Measurements from ENCODE around the gene HS6ST2. TPM values are rescaled to one million over a fixed set of nuclear protein-coding genes. Genes with fewer than 3 reads are reported as not detected.

The HS6ST2 gene
- total RNA-seq, 1 donor from 2014 or later: 0.30 TPM

- Mint-ChIP-seq H3K4me1 (ENCODE audit: low read depth) (no peaks in the 10 kb centered on the region), H3K27ac (no peak overlapping the region), H3K27me3 (ENCODE audit: low read depth) (no peaks in the 10 kb centered on the region), H3K9me3 (no peaks in the 10 kb centered on the region), H3K4me3 (ENCODE audit: low read depth) (no peak overlapping the region), H3K36me3 (ENCODE audit: low read depth) (no peaks in the 10 kb centered on the region)
- intact Hi-C loops (cut with micrococcal nuclease): no loop called here
- DNase-seq (ENCODE audit: low spot score): no peak
These were observed 366.6 kb downstream of the HS6ST2 start for GRCh38 chrX:132591719-132592275.

GRCh38 chrX:132590350-132591026 lies 367.9 kb downstream of the HS6ST2 start:
- intact Hi-C loops (cut with micrococcal nuclease): no loop called here
- Mint-ChIP-seq H3K4me1 (ENCODE audit: low read depth) (no peaks in the 10 kb centered on the region), H3K9me3 (no peaks in the 10 kb centered on the region), H3K36me3 (ENCODE audit: low read depth) (no peaks in the 10 kb centered on the region), H3K27me3 (ENCODE audit: low read depth) (no peaks in the 10 kb centered on the region), H3K4me3 (ENCODE audit: low read depth) (no peak overlapping the region), H3K27ac (no peak overlapping the region)
- no peak for DNase-seq (ENCODE audit: low spot score)

- no peak for DNase-seq (ENCODE audit: low spot score)
- intact Hi-C loops (cut with micrococcal nuclease): no loop called here
- peaks cover 2% of the 10 kb centered on the region for H3K4me1 Mint-ChIP-seq (ENCODE audit: low read depth)
- H3K4me3 Mint-ChIP-seq (ENCODE audit: low read depth): no peak overlapping the region
- no peak overlapping the region for H3K27ac Mint-ChIP-seq
- peaks cover 5% of the 10 kb centered on the region for H3K27me3 Mint-ChIP-seq (ENCODE audit: low read depth)
- H3K36me3 Mint-ChIP-seq (ENCODE audit: low read depth): no peaks in the 10 kb centered on the region
- no peaks in the 10 kb centered on the region for H3K9me3 Mint-ChIP-seq
These were observed 373.5 kb downstream of the HS6ST2 start for GRCh38 chrX:132584936-132585335.

- Mint-ChIP-seq H3K27me3 (ENCODE audit: low read depth) (peaks cover 3% of the 10 kb centered on the region), H3K36me3 (ENCODE audit: low read depth) (no peaks in the 10 kb centered on the region), H3K27ac (no peak overlapping the region), H3K4me1 (ENCODE audit: low read depth) (peaks cover under 1% of the 10 kb centered on the region), H3K9me3 (no peaks in the 10 kb centered on the region), H3K4me3 (ENCODE audit: low read depth) (no peak overlapping the region)
- intact Hi-C loops (cut with micrococcal nuclease): no loop called here
- DNase-seq (ENCODE audit: low spot score): no peak
These were observed 381.5 kb downstream of the HS6ST2 start for GRCh38 chrX:132576939-132577338.

Other genes with a start within 250 kb of the HS6ST2 start
- not detected in 2 replicates for gene USP26, start 138.5 kb upstream of the HS6ST2 start, total RNA-seq